Measurements from ENCODE around the gene PPP3R1.

PPP3R1 gene

GRCh38 chr2:68252400-68253218, at the start of gene PPP3R1:
PPP3R1 (minus strand) TSS chr2:68252532; CDS start chr2:68252127, 405 bp downstream.
- peak; percentile 95 for DNase-seq

- DNase-seq = no peak
Measured at GRCh38 chr2:68295516-68295915, 43.2 kb upstream of the PPP3R1 start.

- no peak for DNase-seq
Measured at GRCh38 chr2:68294913-68295312, 42.6 kb upstream of the PPP3R1 start.

- DNase-seq = no peak
Measured at GRCh38 chr2:68294187-68294586, 41.9 kb upstream of the PPP3R1 start.

GRCh38 chr2:68293755-68294154, 41.4 kb upstream of the PPP3R1 start:
- no peak for DNase-seq

- no peak for DNase-seq
Measured at GRCh38 chr2:68293024-68293423, 40.7 kb upstream of the PPP3R1 start.

- peak; percentile 16 for DNase-seq
Measured at GRCh38 chr2:68292108-68292710, 39.9 kb upstream of the PPP3R1 start.

- no peak for DNase-seq
Measured at GRCh38 chr2:68291314-68291713, 39.0 kb upstream of the PPP3R1 start.

GRCh38 chr2:68290901-68291300, 38.6 kb upstream of the PPP3R1 start:
- no peak for DNase-seq

GRCh38 chr2:68287580-68288441, 35.5 kb upstream of the PPP3R1 start:
- DNase-seq = no peak

- no peak for DNase-seq
Measured at GRCh38 chr2:68284896-68285295, 32.6 kb upstream of the PPP3R1 start.

- no peak for DNase-seq
Measured at GRCh38 chr2:68283419-68283812, 31.1 kb upstream of the PPP3R1 start.

GRCh38 chr2:68282811-68283418, 30.6 kb upstream of the PPP3R1 start:
- peak; percentile 31 for DNase-seq

- DNase-seq = no peak
Measured at GRCh38 chr2:68280796-68281195, 28.5 kb upstream of the PPP3R1 start.

- no peak for DNase-seq
Measured at GRCh38 chr2:68280348-68280747, 28.0 kb upstream of the PPP3R1 start.

GRCh38 chr2:68279691-68280090, 27.4 kb upstream of the PPP3R1 start:
- no peak for DNase-seq

GRCh38 chr2:68278169-68278568, 25.8 kb upstream of the PPP3R1 start:
- no peak for DNase-seq

GRCh38 chr2:68274022-68274421, 21.7 kb upstream of the PPP3R1 start:
- no peak for DNase-seq

- no peak for DNase-seq
Measured at GRCh38 chr2:68272246-68272994, 20.1 kb upstream of the PPP3R1 start.

GRCh38 chr2:68266655-68267054, 14.3 kb upstream of the PPP3R1 start:
- no peak for DNase-seq

- DNase-seq = no peak
Measured at GRCh38 chr2:68263632-68264031, 11.3 kb upstream of the PPP3R1 start.

- no peak for DNase-seq
Measured at GRCh38 chr2:68258851-68259250, 6.5 kb upstream of the PPP3R1 start.
